HEK293T (cell line): ENCODE measurements around the gene YKT6.

Experiments used
- BHLHE40 ChIP-seq: fragments of 450-650 bp; IDR thresholded peaks from 2 replicates; pipeline ENCODE4 v1.6.1; 2016; ENCODE audit warnings: mild to moderate bottlenecking, moderate library complexity, borderline replicate concordance
- FOXK2 ChIP-seq: fragments of 450-650 bp; IDR thresholded peaks from 2 replicates; pipeline ENCODE4 v1.6.1; 2016; ENCODE audit warnings: mild to moderate bottlenecking
- SP1 ChIP-seq: fragments of 450-650 bp; IDR thresholded peaks from 2 replicates; pipeline ENCODE4 v1.6.1; 2017

DNA sequence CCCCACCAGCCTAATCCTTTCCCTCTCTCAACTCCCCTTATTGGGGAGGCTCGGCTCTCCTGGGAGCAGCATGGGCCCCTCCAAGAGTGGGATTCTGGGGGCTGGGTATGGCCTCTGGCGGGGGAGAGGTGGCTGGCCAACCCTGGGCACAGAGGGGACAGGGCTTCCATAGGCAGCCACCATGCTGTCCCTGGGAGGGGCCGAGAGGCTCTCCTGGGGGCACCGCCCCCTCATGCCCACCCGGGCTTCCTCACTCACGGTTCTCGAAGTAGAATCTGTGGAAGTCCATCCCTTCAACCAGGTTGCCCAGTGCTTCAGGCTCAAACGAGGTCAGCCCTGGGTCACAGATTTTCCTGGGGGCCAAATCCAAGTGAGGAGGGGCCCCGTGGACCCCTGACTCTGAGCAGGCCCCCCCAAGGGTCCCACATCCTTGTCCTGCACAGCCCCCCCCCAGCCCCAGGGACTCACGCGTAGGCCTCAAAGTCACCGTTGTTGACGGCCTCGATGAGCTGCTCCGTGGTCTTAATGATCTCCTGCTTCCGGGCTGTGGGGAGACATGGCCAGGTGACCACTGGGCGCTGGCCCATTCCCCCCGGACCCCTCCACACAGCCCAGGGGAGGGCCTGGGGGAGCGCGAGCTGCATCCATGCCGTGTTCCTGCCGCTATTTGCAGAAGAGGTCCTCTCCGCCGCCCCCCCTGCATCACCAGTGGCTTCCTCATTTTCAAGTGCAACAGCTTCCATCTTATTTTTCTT is 19.8 kb downstream of the YKT6 start:
- TF ChIP-seq FOXK2: no peak
- no peak for TF ChIP-seq SP1
- no peak for TF ChIP-seq BHLHE40
